Measurements from ENCODE around the gene PANK3.

GRCh38 chr5:168602517-168602916 lies 23.3 kb upstream of the PANK3 start:
- TF ChIP-seq CTCF (IDR thresholded peaks at IDR 0.05 in 2 of 3, conservative IDR thresholded peaks at IDR 0.05 in 1 of 3; ENCODE audit: control insufficient read depth in 2 of 3, extremely low read depth in 1 of 3, insufficient read depth in 1 of 3, low read depth in 3 of 3, low read length in 3 of 3) (no peak), CHD1 (IDR thresholded peaks at IDR 0.05; ENCODE audit: low read depth, low read length) (no peak), RCOR1 (conservative IDR thresholded peaks at IDR 0.05; ENCODE audit: low read depth, low read length) (no peak), BHLHE40 (IDR thresholded peaks at IDR 0.05; ENCODE audit: borderline replicate concordance in 1 of 2, low read depth in 2 of 2, low read length in 1 of 2) (no peak), EGR1 (IDR thresholded peaks at IDR 0.05; ENCODE audit: borderline replicate concordance in 1 of 2, low read depth in 2 of 2, low read length in 2 of 2) (no peak), HCFC1 (IDR thresholded peaks at IDR 0.05; ENCODE audit: low read length) (no peak), POLR2A (IDR thresholded peaks at IDR 0.05; ENCODE audit: low read depth, low read length) (no peak), RAD21 (IDR thresholded peaks at IDR 0.05; ENCODE audit: insufficient read depth, low read depth, low read length) (no peak), EZH2 (IDR thresholded peaks at IDR 0.05; ENCODE audit: borderline replicate concordance, control insufficient read depth, low read depth, low read length) (no peak), SP1 (IDR thresholded peaks at IDR 0.05; ENCODE audit: low read depth, low read length) (no peak), POLR2AphosphoS5 (IDR thresholded peaks at IDR 0.05; ENCODE audit: low read length) (no peak), ASH2L (IDR thresholded peaks at IDR 0.05; ENCODE audit: borderline replicate concordance, low read depth) (no peak)
